ENCODE data around the gene SIK2. TPM values are rescaled to one million over a fixed set of nuclear protein-coding genes. Genes with fewer than 3 reads are reported as not detected.
"Not testable (repeated sequence)": the region's sequence is repeated elsewhere in the genome, so short reads cannot be mapped to it uniquely, and the experiment has no call there.

The SIK2 gene
- total RNA-seq, 1 experiment from 2014 or later = 17.1 TPM

- DNase-seq (ENCODE audit: low read depth) = no peak
Observed at GRCh38 chr11:111624608-111625007, 22.4 kb downstream of the SIK2 start.

- DNase-seq (ENCODE audit: low read depth) = no peak
Observed at GRCh38 chr11:111627591-111627990, 25.3 kb downstream of the SIK2 start.

GRCh38 chr11:111629499-111629898 lies 27.2 kb downstream of the SIK2 start:
- DNase-seq (ENCODE audit: low read depth) = peak; percentile 12

- DNase-seq (ENCODE audit: low read depth) = peak; percentile 27
Observed at GRCh38 chr11:111631024-111631665, 28.9 kb downstream of the SIK2 start.

- DNase-seq (ENCODE audit: low read depth) = peak; percentile 93
Observed at GRCh38 chr11:111631666-111632039, 29.4 kb downstream of the SIK2 start.

- DNase-seq (ENCODE audit: low read depth) = no peak
Observed at GRCh38 chr11:111632516-111633220, 30.4 kb downstream of the SIK2 start.

- no peak for DNase-seq (ENCODE audit: low read depth)
Observed at GRCh38 chr11:111633248-111633647, 31.0 kb downstream of the SIK2 start.

GRCh38 chr11:111633756-111634362 lies 31.6 kb downstream of the SIK2 start:
- DNase-seq (ENCODE audit: low read depth) = peak; percentile 84

GRCh38 chr11:111634981-111635705 lies 32.9 kb downstream of the SIK2 start:
- DNase-seq (ENCODE audit: low read depth) = peak; percentile 80

- DNase-seq (ENCODE audit: low read depth) = peak; percentile 81
Observed at GRCh38 chr11:111635706-111636045, 33.4 kb downstream of the SIK2 start.

GRCh38 chr11:111637885-111638284 lies 35.6 kb downstream of the SIK2 start:
- no peak for DNase-seq (ENCODE audit: low read depth)

- DNase-seq (ENCODE audit: low read depth) = no peak
Observed at GRCh38 chr11:111639226-111639925, 37.1 kb downstream of the SIK2 start.

- DNase-seq (ENCODE audit: low read depth) = no peak
Observed at GRCh38 chr11:111641339-111642015, 39.2 kb downstream of the SIK2 start.

GRCh38 chr11:111642542-111642941 lies 40.3 kb downstream of the SIK2 start:
- DNase-seq (ENCODE audit: low read depth) = no peak

GRCh38 chr11:111644922-111645321 lies 42.7 kb downstream of the SIK2 start:
- no peak for DNase-seq (ENCODE audit: low read depth)

GRCh38 chr11:111645657-111646316 lies 43.5 kb downstream of the SIK2 start:
- no peak for DNase-seq (ENCODE audit: low read depth)

GRCh38 chr11:111651336-111651735 lies 49.1 kb downstream of the SIK2 start:
- DNase-seq (ENCODE audit: low read depth) = not testable (repeated sequence)

GRCh38 chr11:111652184-111652583 lies 49.9 kb downstream of the SIK2 start:
- DNase-seq (ENCODE audit: low read depth) = no peak

GRCh38 chr11:111654601-111655000 lies 52.4 kb downstream of the SIK2 start:
- no peak for DNase-seq (ENCODE audit: low read depth)

- no peak for DNase-seq (ENCODE audit: low read depth)
Observed at GRCh38 chr11:111655924-111656323, 53.7 kb downstream of the SIK2 start.

- not testable (repeated sequence) for DNase-seq (ENCODE audit: low read depth)
Observed at GRCh38 chr11:111657905-111658304, 55.7 kb downstream of the SIK2 start.

Measured in RPMI7951 (cell line).